PC-3 (cell line): ENCODE results near the gene UBR2.

Experiments
- EZH2 ChIP-seq: fragments of 300-600 bp; sonication (generic); IDR thresholded peaks from one replicate; pipeline ENCODE4 v1.6.1; 2017; ENCODE audit warnings: antibody characterized with exemption, mild to moderate bottlenecking, low read length; ENCODE audit not compliant: unreplicated experiment
- EZH2phosphoT487 ChIP-seq: fragments of 300-600 bp; sonication (generic); IDR thresholded peaks from 2 replicates; pipeline ENCODE4 v1.6.1; 2018; ENCODE audit warnings: mild to moderate bottlenecking, antibody characterized with exemption, low read length, borderline replicate concordance
- TF ChIP-seq, protein P1 (sequence below): fragments of 300-600 bp; sonication (generic); conservative IDR thresholded peaks from 2 replicates; pipeline ENCODE4 v1.5.1; 2017; ENCODE audit warnings: antibody characterized with exemption, low read depth, mild to moderate bottlenecking, low read length

DNA sequence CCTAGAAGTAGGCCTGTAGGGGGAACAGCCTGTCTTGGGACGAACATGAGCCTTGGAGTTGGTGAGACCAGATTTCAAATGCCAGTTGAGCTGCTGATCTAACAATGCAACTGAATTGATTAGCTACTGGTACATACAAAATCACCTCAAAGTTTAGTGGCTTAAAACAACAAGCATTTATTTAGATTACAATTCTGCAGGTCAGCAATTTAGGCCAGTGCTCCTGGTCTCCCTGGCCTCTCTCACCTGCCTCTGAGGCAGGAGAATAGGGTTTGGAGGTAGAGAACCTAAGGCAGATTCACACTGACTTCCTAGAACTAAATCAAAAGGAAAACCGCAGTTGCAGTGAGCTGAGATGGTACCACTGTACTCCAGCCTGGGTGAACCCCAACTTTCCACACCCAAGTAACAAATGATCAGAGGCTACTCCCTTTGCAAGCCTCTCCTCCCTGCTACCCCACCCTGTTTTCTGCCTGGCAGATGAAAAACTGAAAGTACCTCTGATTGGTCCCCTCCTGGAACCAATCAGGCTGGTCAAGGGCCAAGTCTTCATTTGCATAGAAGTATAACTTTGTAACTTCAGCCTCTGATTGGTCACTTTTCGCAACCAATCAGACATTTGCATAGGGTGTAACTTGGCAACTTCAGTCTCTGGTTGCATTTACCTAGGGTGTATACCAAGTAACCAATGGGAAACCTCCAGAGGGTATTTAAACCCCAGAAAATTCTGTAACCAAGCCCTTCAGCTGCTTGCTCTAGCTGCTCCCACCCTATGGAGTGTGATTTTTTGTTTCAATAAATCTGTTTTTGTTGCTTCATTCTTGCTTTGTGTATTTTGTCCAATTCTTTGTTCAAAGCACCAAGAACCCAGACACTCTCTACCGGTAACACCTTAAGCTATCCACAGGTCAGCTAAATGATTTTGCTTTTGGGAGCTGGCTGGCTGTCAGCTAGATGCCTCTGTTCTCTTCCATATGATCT is 8.1 kb upstream of the UBR2 start:
- TF ChIP-seq, protein P1, sequence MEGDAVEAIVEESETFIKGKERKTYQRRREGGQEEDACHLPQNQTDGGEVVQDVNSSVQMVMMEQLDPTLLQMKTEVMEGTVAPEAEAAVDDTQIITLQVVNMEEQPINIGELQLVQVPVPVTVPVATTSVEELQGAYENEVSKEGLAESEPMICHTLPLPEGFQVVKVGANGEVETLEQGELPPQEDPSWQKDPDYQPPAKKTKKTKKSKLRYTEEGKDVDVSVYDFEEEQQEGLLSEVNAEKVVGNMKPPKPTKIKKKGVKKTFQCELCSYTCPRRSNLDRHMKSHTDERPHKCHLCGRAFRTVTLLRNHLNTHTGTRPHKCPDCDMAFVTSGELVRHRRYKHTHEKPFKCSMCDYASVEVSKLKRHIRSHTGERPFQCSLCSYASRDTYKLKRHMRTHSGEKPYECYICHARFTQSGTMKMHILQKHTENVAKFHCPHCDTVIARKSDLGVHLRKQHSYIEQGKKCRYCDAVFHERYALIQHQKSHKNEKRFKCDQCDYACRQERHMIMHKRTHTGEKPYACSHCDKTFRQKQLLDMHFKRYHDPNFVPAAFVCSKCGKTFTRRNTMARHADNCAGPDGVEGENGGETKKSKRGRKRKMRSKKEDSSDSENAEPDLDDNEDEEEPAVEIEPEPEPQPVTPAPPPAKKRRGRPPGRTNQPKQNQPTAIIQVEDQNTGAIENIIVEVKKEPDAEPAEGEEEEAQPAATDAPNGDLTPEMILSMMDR = no peak
- TF ChIP-seq EZH2 (no peak), EZH2phosphoT487 (no peak)
